HEK293T (cell line): ENCODE data around the gene AGAP1.

ENCODE experiments used
- BHLHE40 ChIP-seq: fragments of 450-650 bp; IDR thresholded peaks from 2 replicates; pipeline ENCODE4 v1.6.1; 2016; ENCODE audit warnings: mild to moderate bottlenecking, moderate library complexity, borderline replicate concordance
- FOXA1 ChIP-seq: fragments of 450-650 bp; IDR thresholded peaks from 2 replicates; pipeline ENCODE4 v1.6.1; 2016; ENCODE audit warnings: mild to moderate bottlenecking
- FOXK2 ChIP-seq: fragments of 450-650 bp; IDR thresholded peaks from 2 replicates; pipeline ENCODE4 v1.6.1; 2016; ENCODE audit warnings: mild to moderate bottlenecking
- FOXM1 ChIP-seq: fragments of 450-650 bp; IDR thresholded peaks from 2 replicates; pipeline ENCODE4 v1.6.1; 2017; ENCODE audit warnings: mild to moderate bottlenecking, borderline replicate concordance
- L3MBTL2 ChIP-seq: fragments of 450-650 bp; conservative IDR thresholded peaks from 2 replicates; pipeline ENCODE4 v1.6.1; 2016; ENCODE audit warnings: mild to moderate bottlenecking
- SUZ12 ChIP-seq: fragments of 450-650 bp; IDR thresholded peaks from 2 replicates; pipeline ENCODE4 v1.6.1; 2016; ENCODE audit warnings: mild to moderate bottlenecking
- ZNF384 ChIP-seq: fragments of 450-650 bp; IDR thresholded peaks from 2 replicates; pipeline ENCODE4 v1.6.1; 2016

DNA sequence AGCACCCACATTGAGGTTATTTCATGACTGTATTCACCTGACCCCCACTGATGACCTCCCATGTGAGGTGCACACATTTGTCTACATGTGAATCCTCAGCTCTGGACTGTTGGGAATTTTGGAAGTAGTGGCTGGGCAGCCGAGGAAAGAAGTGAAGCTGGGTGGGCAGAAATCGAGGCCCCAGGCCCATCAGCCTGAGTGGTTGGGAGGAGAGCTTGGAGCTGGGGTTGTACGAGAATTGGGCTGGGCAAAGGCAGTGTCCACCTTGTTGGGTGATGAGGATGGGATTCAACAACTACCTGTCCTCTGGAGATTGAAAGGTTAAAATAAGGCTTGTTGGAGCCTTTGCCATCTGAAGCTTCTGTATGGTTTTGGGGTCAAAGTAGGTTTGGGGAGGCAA lies 35.8 kb downstream of the AGAP1 start:
- TF ChIP-seq FOXM1: no peak
- TF ChIP-seq ZNF384: no peak
- TF ChIP-seq FOXK2: no peak
- no peak for TF ChIP-seq L3MBTL2
- TF ChIP-seq SUZ12: no peak
- no peak for TF ChIP-seq FOXA1
- no peak for TF ChIP-seq BHLHE40
